OCI-LY7 (cell line): ENCODE measurements around the gene MPV17.

Experiments
- EZH2phosphoT487 ChIP-seq: fragments of 200-600 bp; sonication (generic); IDR thresholded peaks from 2 replicates; pipeline ENCODE4 v1.6.1; 2018; ENCODE audit warnings: low read depth, borderline replicate concordance, mild to moderate bottlenecking, mixed run types, antibody characterized with exemption, low read length, moderate library complexity, mixed read lengths
- TF ChIP-seq, protein P1 (sequence below): fragments of 200-600 bp; sonication (generic); conservative IDR thresholded peaks from 2 replicates; pipeline ENCODE4 v1.5.1; 2014; ENCODE audit warnings: mild to moderate bottlenecking, antibody characterized with exemption, low read length, moderate library complexity, mixed read lengths

DNA sequence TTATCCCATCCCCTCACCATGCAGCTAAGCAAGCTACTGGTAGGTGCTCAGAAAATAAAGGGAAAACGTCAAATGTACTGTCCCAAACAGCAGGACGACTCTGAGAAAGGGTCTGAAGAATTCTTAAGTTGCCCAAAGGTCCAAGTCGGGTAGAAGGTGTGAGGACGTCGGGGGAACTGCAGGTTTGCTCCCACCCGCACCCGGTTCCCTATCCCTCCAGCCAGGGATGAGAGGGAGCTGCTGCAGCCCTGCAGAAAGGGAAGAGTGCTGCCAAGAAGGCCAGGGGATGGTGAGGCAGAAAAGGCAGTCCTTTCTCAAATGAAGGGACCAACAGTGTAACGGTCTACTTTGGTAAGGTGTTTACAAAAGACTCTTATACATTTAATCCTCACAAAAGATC is 7.8 kb downstream of the MPV17 start:
- TF ChIP-seq, protein P1, sequence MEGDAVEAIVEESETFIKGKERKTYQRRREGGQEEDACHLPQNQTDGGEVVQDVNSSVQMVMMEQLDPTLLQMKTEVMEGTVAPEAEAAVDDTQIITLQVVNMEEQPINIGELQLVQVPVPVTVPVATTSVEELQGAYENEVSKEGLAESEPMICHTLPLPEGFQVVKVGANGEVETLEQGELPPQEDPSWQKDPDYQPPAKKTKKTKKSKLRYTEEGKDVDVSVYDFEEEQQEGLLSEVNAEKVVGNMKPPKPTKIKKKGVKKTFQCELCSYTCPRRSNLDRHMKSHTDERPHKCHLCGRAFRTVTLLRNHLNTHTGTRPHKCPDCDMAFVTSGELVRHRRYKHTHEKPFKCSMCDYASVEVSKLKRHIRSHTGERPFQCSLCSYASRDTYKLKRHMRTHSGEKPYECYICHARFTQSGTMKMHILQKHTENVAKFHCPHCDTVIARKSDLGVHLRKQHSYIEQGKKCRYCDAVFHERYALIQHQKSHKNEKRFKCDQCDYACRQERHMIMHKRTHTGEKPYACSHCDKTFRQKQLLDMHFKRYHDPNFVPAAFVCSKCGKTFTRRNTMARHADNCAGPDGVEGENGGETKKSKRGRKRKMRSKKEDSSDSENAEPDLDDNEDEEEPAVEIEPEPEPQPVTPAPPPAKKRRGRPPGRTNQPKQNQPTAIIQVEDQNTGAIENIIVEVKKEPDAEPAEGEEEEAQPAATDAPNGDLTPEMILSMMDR = no peak
- no peak for TF ChIP-seq EZH2phosphoT487
